Testis (tissue), 3 donors: ENCODE results near the gene APOBEC3H. TPM values are rescaled to one million over a fixed set of nuclear protein-coding genes. Genes with fewer than 3 reads are reported as not detected.

ENCODE experiments used
- DNase-seq: peaks from one replicate; pipeline ENCODE4 v3.0.0-alpha.2; 2019
- H3K27ac ChIP-seq, 2 donors: fragments of 200-600 bp; sonication (generic); one replicate each; pipeline ENCODE4 v1.5.1; 2019
- H3K27me3 ChIP-seq: fragments of 200-600 bp; sonication (generic); one replicate; pipeline ENCODE4 v1.5.1; 2019
- H3K36me3 ChIP-seq: fragments of 200-600 bp; sonication (generic); one replicate; pipeline ENCODE4 v1.5.1; 2017; ENCODE audit warnings: low read depth; ENCODE audit errors: missing control alignments
- H3K4me1 ChIP-seq: fragments of 200-600 bp; sonication (generic); one replicate; pipeline ENCODE4 v1.5.1; 2019
- H3K4me3 ChIP-seq, 2 donors: fragments of 200-600 bp; sonication (generic); one replicate each; pipeline ENCODE4 v1.5.1; 2017 to 2019
- H3K9me3 ChIP-seq: fragments of 200-600 bp; sonication (generic); one replicate; pipeline ENCODE4 v1.5.1; 2017
- CTCF ChIP-seq, 3 experiments: fragments of 450-650 bp in 2 of 3; fragments of 200-600 bp in 1 of 3; sonication (generic) in 1 of 3; IDR thresholded peaks; one replicate each; pipeline ENCODE4 v1.5.1; 2016 to 2019; ENCODE audit warnings: antibody characterized with exemption in 3 of 3, mild to moderate bottlenecking in 2 of 3, moderate library complexity in 1 of 3
- POLR2A ChIP-seq: fragments of 450-650 bp; IDR thresholded peaks from one replicate; pipeline ENCODE4 v1.6.1; 2017; ENCODE audit warnings: antibody characterized with exemption, mild to moderate bottlenecking, moderate library complexity
- WGBS, 2 donors: methylation state at CpG; one replicate each; pipeline ENCODE4 v1.1.5; 2018; 5-methylcytosine and 5-hydroxymethylcytosine counted together
- intact Hi-C: fragments of 100-400 bp; cut with DNase I; formaldehyde crosslinking; loops from one replicate; pipeline ENCODE4 v1.15.1; 2023; ENCODE audit warnings: low total_unique reads
- polyA plus RNA-seq: library from polyadenylated mRNA; stranded (reverse); fragments of 350-450 nt; fragmentation: Illumina TruSeq; extraction: RNeasy Lipid Tissue Mini Kit (QIAGEN cat#74804); gene quantifications from one replicate; pipeline ENCODE4 v1.2.3, GENCODE V29; 2014; ENCODE audit warnings: low read depth, low replicate concordance; ENCODE audit not compliant: insufficient read depth
- total RNA-seq, 2 donors: library from RNA; depleted of rRNA; stranded (reverse); fragments of >200 nt; gene quantifications; one replicate each; pipeline ENCODE4 v1.2.3, GENCODE V29; 2016

The APOBEC3H gene
- total and polyA plus RNA-seq, 3 donors from 2014 or later: 3.5 to 5.2 (median 3.6) TPM

DNA sequence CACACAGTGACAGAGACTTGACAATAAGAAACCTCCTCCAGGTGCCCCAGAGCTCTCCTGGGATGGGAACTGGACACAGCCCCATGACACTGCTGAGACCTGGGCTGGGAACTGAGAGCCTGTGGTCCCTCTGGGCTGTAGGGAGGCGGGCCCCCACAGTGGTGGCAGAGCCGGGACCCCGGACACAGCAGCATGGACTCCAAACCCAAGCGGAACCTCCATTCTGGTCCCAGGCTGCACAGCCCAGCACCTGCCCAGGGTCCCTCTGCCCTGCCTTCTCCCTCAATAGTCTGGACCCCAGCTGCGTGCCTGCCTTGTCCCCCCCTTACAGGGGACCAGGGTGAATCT is 8.4 kb upstream of the APOBEC3H start:
- intact Hi-C loops: no loop called here
- 80% methylated on average over 1 to 5 of the region's 5 CpGs for WGBS, 2 donors
- no peaks in the 10 kb centered on the region for H3K9me3 ChIP-seq

DNA sequence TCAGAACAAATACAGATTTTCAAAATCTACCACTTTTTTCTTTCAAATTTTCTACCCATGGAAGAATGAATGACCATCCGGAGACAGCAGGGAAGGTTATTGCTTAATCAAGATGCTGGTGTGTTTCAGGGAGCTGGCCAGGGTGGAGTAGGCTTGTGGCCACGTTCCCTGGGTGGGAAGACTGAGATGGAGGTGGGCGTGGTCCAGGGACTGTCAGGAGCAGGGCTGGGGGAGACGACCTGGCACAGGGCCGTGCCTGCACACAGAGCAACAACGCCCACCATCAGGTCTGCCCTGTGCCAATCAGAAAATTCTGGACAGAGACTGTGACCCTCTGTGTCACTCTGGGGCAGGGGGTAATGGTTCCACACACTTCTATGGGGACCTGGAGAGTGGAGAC is 7.1 kb upstream of the APOBEC3H start:
- intact Hi-C loops: no loop called here

More for the DNA sequence above, 8.4 kb upstream of the APOBEC3H start:
- DNase-seq: no peak
- no peaks in the 10 kb centered on the region for H3K36me3 ChIP-seq
- no peak overlapping the region for H3K4me3 ChIP-seq
- H3K27ac ChIP-seq: no peak overlapping the region
- H3K4me1 ChIP-seq: peaks cover 7% of the 10 kb centered on the region
- no peaks in the 10 kb centered on the region for H3K27me3 ChIP-seq
- TF ChIP-seq POLR2A: no peak

GRCh38 chr22:39090426-39091064 is 6.5 kb upstream of the APOBEC3H start:
- intact Hi-C loops: no loop called here
- no peaks in the 10 kb centered on the region for H3K27me3 ChIP-seq
- 77 to 90% methylated on average over 13 to 15 of the region's 15 CpGs for WGBS, 2 donors
- TF ChIP-seq CTCF (IDR thresholded peaks at IDR 0.05) (no peak), POLR2A (no peak)
- peaks cover 7% of the 10 kb centered on the region for H3K4me1 ChIP-seq
- no peak overlapping the region for H3K27ac ChIP-seq
- H3K9me3 ChIP-seq: no peaks in the 10 kb centered on the region
- H3K4me3 ChIP-seq: no peak overlapping the region
- H3K36me3 ChIP-seq: no peaks in the 10 kb centered on the region
- no peak for DNase-seq

More for the DNA sequence above, 7.1 kb upstream of the APOBEC3H start:
- Histone ChIP-seq H3K27ac (no peak overlapping the region), H3K9me3 (no peaks in the 10 kb centered on the region), H3K4me3 (no peak overlapping the region), H3K4me1 (peaks cover 7% of the 10 kb centered on the region), H3K36me3 (no peaks in the 10 kb centered on the region), H3K27me3 (no peaks in the 10 kb centered on the region)
- WGBS, 2 donors: 74 to 86% methylated on average over 6 of the region's 6 CpGs
- no peak for DNase-seq
- no peak for TF ChIP-seq CTCF (IDR thresholded peaks at IDR 0.05)
- TF ChIP-seq POLR2A: no peak

GRCh38 chr22:39091126-39092081 is 5.6 kb upstream of the APOBEC3H start:
- no peaks in the 10 kb centered on the region for H3K27me3 ChIP-seq
- H3K27ac ChIP-seq: no peak overlapping the region
- no peaks in the 10 kb centered on the region for H3K36me3 ChIP-seq
- no peak overlapping the region for H3K4me3 ChIP-seq
- 84 to 87% methylated on average over 21 to 23 of the region's 23 CpGs for WGBS, 2 donors
- intact Hi-C loops: no loop called here
- TF ChIP-seq POLR2A: no peak
- TF ChIP-seq CTCF (IDR thresholded peaks at IDR 0.05): no peak
- H3K9me3 ChIP-seq: no peaks in the 10 kb centered on the region
- peaks cover 12% of the 10 kb centered on the region for H3K4me1 ChIP-seq
- no peak for DNase-seq

GRCh38 chr22:39092111-39092862 is 4.8 kb upstream of the APOBEC3H start:
- Histone ChIP-seq H3K36me3 (no peaks in the 10 kb centered on the region), H3K9me3 (no peaks in the 10 kb centered on the region), H3K4me3 (no peak overlapping the region), H3K27me3 (no peaks in the 10 kb centered on the region), H3K4me1 (peaks cover 21% of the 10 kb centered on the region), H3K27ac (no peak overlapping the region)
- TF ChIP-seq CTCF (IDR thresholded peaks at IDR 0.05): no peak
- TF ChIP-seq POLR2A: no peak
- 75 to 85% methylated on average over 7 to 8 of the region's 8 CpGs for WGBS, 2 donors
- intact Hi-C loops: no loop called here
- DNase-seq: no peak
